A673 (cell line): ENCODE measurements around the gene CNNM2. TPM values are rescaled to one million over a fixed set of nuclear protein-coding genes. Genes with fewer than 3 reads are reported as not detected.

Experiments used
- BruUV-seq: library from RNA; stranded (reverse); fragments of 400-500 nt; replicated peaks from 2 replicates; lab custom pipeline; 2021; lab: Mats Ljungman, UMichigan
- CTCF ChIA-PET: fragments of 300-600 bp; sonication (Branson Sonifier 250); formaldehyde crosslinking; loops from one replicate; lab custom pipeline; 2022; ENCODE audit warnings: antibody characterized with exemption; lab: Charles Lee
- POLR2A ChIA-PET: fragments of 300-600 bp; sonication (Branson Sonifier 250); formaldehyde crosslinking; loops from one replicate; lab custom pipeline; 2022; ENCODE audit warnings: antibody characterized with exemption; ENCODE audit not compliant: low non-redundant PET; lab: Charles Lee
- DNase-seq: peaks from one replicate; pipeline ENCODE4 v3.0.0-alpha.2; 2015; ENCODE audit warnings: low spot score
- H3K27ac ChIP-seq: fragments of 200-600 bp; sonication (generic); 2 replicates; pipeline ENCODE4 v1.5.1; 2016; ENCODE audit warnings: mixed run types, low read depth, mild to moderate bottlenecking, mixed read lengths, antibody characterized with exemption, low read length; ENCODE audit not compliant: poor library complexity, severe bottlenecking
- H3K27me3 ChIP-seq: fragments of 200-600 bp; sonication (generic); replicated peaks from 2 replicates; pipeline ENCODE4 v1.6.1; 2017; ENCODE audit warnings: mixed run types, low read depth, mild to moderate bottlenecking, mixed read lengths, antibody characterized with exemption, low read length; ENCODE audit not compliant: insufficient read depth, poor library complexity
- H3K36me3 ChIP-seq: fragments of 200-600 bp; sonication (generic); 2 replicates; pipeline ENCODE4 v1.6.1; 2016; ENCODE audit warnings: mixed run types, mild to moderate bottlenecking, mixed read lengths, antibody characterized with exemption, low read length; ENCODE audit not compliant: insufficient read depth, poor library complexity, severe bottlenecking
- H3K4me1 ChIP-seq: fragments of 200-600 bp; sonication (generic); 2 replicates; pipeline ENCODE4 v1.6.1; 2017; ENCODE audit warnings: mixed run types, mild to moderate bottlenecking, mixed read lengths, antibody characterized with exemption, low read length; ENCODE audit not compliant: insufficient read depth, poor library complexity, severe bottlenecking
- H3K4me3 ChIP-seq: fragments of 200-600 bp; sonication (generic); 2 replicates; pipeline ENCODE4 v1.5.1; 2016; ENCODE audit warnings: low read depth, mixed run types, mild to moderate bottlenecking, mixed read lengths, low read length; ENCODE audit not compliant: poor library complexity, severe bottlenecking
- H3K9me3 ChIP-seq: fragments of 200-600 bp; sonication (generic); 2 replicates; pipeline ENCODE4 v1.6.1; 2016; ENCODE audit warnings: mixed run types, low read depth, mild to moderate bottlenecking, mixed read lengths, antibody characterized with exemption, low read length; ENCODE audit not compliant: poor library complexity, severe bottlenecking
- CTCF ChIP-seq: fragments of 300-800, 200-600 bp; sonication (generic); conservative IDR thresholded peaks from 2 replicates; pipeline ENCODE4 v1.5.1; 2017; ENCODE audit warnings: low read depth, mild to moderate bottlenecking, antibody characterized with exemption, low read length, moderate library complexity, mixed read lengths
- EZH2 ChIP-seq: fragments of 200-600 bp; sonication (generic); IDR thresholded peaks from 2 replicates; pipeline ENCODE4 v1.6.1; 2017; ENCODE audit warnings: borderline replicate concordance, low read depth, mild to moderate bottlenecking, mixed read lengths, antibody characterized with exemption, low read length; ENCODE audit not compliant: poor library complexity, severe bottlenecking
- intact Hi-C: fragments of 100-400 bp; cut with micrococcal nuclease; formaldehyde crosslinking; loops from one replicate; pipeline ENCODE4 v1.10.0; 2022; ENCODE audit not compliant: unreplicated experiment
- total RNA-seq: library from RNA; stranded (reverse); gene quantifications from 2 replicates; pipeline ENCODE4 v1.2.3, GENCODE V29; 2021

The CNNM2 gene
- total RNA-seq, 1 experiment from 2014 or later, result 4.8 TPM

- Histone ChIP-seq H3K4me3 (no peak overlapping the region), H3K36me3 (no peaks in the 10 kb centered on the region), H3K4me1 (no peaks in the 10 kb centered on the region), H3K27me3 (no peaks in the 10 kb centered on the region), H3K9me3 (no peaks in the 10 kb centered on the region), H3K27ac (no peak overlapping the region)
- DNase-seq, result no peak
- no TSS peak for BruUV-seq
- POLR2A ChIA-PET, result no interaction called here
- CTCF ChIA-PET, result no interaction called here
- intact Hi-C loops, result no loop called here
- TF ChIP-seq CTCF (no peak), EZH2 (no peak)
These were observed 30.1 kb downstream of the CNNM2 start for GRCh38 chr10:102948176-102948575.

- intact Hi-C loops, result no loop called here
- CTCF ChIA-PET, result no interaction called here
These were observed 30.7 kb downstream of the CNNM2 start for GRCh38 chr10:102948786-102949185.

GRCh38 chr10:102949916-102950315 is 31.8 kb downstream of the CNNM2 start:
- BruUV-seq, result no TSS peak
- POLR2A ChIA-PET, result no interaction called here
- H3K4me1 ChIP-seq, result no peaks in the 10 kb centered on the region

More at GRCh38 chr10:102948786-102949185, 30.7 kb downstream of the CNNM2 start:
- BruUV-seq, result no TSS peak
- POLR2A ChIA-PET, result no interaction called here
- DNase-seq, result no peak
- H3K36me3 ChIP-seq, result no peaks in the 10 kb centered on the region
- H3K9me3 ChIP-seq, result no peaks in the 10 kb centered on the region
- no peak overlapping the region for H3K27ac ChIP-seq
- TF ChIP-seq EZH2 (no peak), CTCF (no peak)
- no peaks in the 10 kb centered on the region for H3K27me3 ChIP-seq
- H3K4me3 ChIP-seq, result no peak overlapping the region
- no peaks in the 10 kb centered on the region for H3K4me1 ChIP-seq

More at GRCh38 chr10:102949916-102950315, 31.8 kb downstream of the CNNM2 start:
- DNase-seq, result no peak
- CTCF ChIA-PET, result no interaction called here
- no peak for TF ChIP-seq CTCF
- TF ChIP-seq EZH2, result no peak
- no peak overlapping the region for H3K4me3 ChIP-seq
- no peak overlapping the region for H3K27ac ChIP-seq
- H3K9me3 ChIP-seq, result no peaks in the 10 kb centered on the region
- H3K27me3 ChIP-seq, result no peaks in the 10 kb centered on the region
- intact Hi-C loops, result no loop called here
- no peaks in the 10 kb centered on the region for H3K36me3 ChIP-seq
